CD4-positive, alpha-beta T cell treated with Interleukin-15 for 4 hours (primary cell): ENCODE results near the gene ACKR1.

Experiments
- DNase-seq: peaks from one replicate; pipeline ENCODE4 v3.0.0-alpha.2; 2020; ENCODE audit warnings: low spot score

The ACKR1 gene

GRCh38 chr1:159222075-159222865 lies 17.6 kb downstream of the ACKR1 start:
- no peak for DNase-seq

- DNase-seq, result no peak
Measured at GRCh38 chr1:159223004-159223403, 18.3 kb downstream of the ACKR1 start.

- DNase-seq, result no peak
Measured at GRCh38 chr1:159228554-159228953, 23.9 kb downstream of the ACKR1 start.

GRCh38 chr1:159229260-159229885 lies 24.7 kb downstream of the ACKR1 start:
- no peak for DNase-seq

GRCh38 chr1:159229896-159230295 lies 25.2 kb downstream of the ACKR1 start:
- no peak for DNase-seq

- DNase-seq, result no peak
Measured at GRCh38 chr1:159239551-159240220, 35.0 kb downstream of the ACKR1 start.

- DNase-seq, result no peak
Measured at GRCh38 chr1:159247266-159247665, 42.6 kb downstream of the ACKR1 start.

- DNase-seq, result no peak
Measured at GRCh38 chr1:159248311-159248710, 43.6 kb downstream of the ACKR1 start.

- DNase-seq, result no peak
Measured at GRCh38 chr1:159250638-159251216, 46.1 kb downstream of the ACKR1 start.
